Mesendoderm (in vitro differentiated cells): ENCODE data around the gene TMX4.
A peak's percentile ranks its signal among the peaks of the same experiment; 100 is the strongest.

Experiments
- DNase-seq: peaks from one replicate; pipeline ENCODE4 v3.0.0; 2013
- H2AK5ac ChIP-seq: 2 replicates; pipeline ENCODE4 v1.6.1; 2013; ENCODE audit warnings: low read length, inconsistent platforms
- H2BK120ac ChIP-seq: 2 replicates; pipeline ENCODE4 v1.6.1; 2013; ENCODE audit warnings: low read depth, mild to moderate bottlenecking, low read length, moderate library complexity, mixed read lengths
- H2BK15ac ChIP-seq: replicated peaks from 2 replicates; pipeline ENCODE4 v1.6.1; 2013; ENCODE audit warnings: low read depth, mild to moderate bottlenecking, moderate library complexity
- H2BK5ac ChIP-seq: 2 replicates; pipeline ENCODE4 v1.6.1; 2013; ENCODE audit warnings: low read length, inconsistent platforms
- H3K18ac ChIP-seq: 2 replicates; pipeline ENCODE4 v1.6.1; 2013; ENCODE audit warnings: mild to moderate bottlenecking, low read length, mixed read lengths
- H3K23ac ChIP-seq: one replicate; pipeline ENCODE4 v1.6.1; 2013; ENCODE audit warnings: low read length
- H3K27ac ChIP-seq: 2 replicates; pipeline ENCODE4 v1.5.1; 2013; ENCODE audit warnings: low read depth, mild to moderate bottlenecking, inconsistent platforms, low read length, moderate library complexity
- H3K27me3 ChIP-seq: 2 replicates; pipeline ENCODE4 v1.6.1; 2013; ENCODE audit warnings: low read length, control low read depth, mild to moderate bottlenecking, inconsistent platforms; ENCODE audit not compliant: insufficient read depth, poor library complexity
- H3K36me3 ChIP-seq: 2 replicates; pipeline ENCODE4 v1.6.1; 2013; ENCODE audit warnings: low read length, inconsistent platforms; ENCODE audit not compliant: control insufficient read depth, insufficient read depth
- H3K4ac ChIP-seq: one replicate; pipeline ENCODE4 v1.6.1; 2013; ENCODE audit warnings: low read depth, mild to moderate bottlenecking, low read length, moderate library complexity
- H3K4me1 ChIP-seq: 2 replicates; pipeline ENCODE4 v1.6.1; 2013; ENCODE audit warnings: low read depth, low read length, inconsistent platforms; ENCODE audit not compliant: control insufficient read depth
- H3K4me2 ChIP-seq: 2 replicates; pipeline ENCODE4 v1.6.1; 2013; ENCODE audit warnings: low read length
- H3K4me3 ChIP-seq: 2 replicates; pipeline ENCODE4 v1.5.1; 2013; ENCODE audit warnings: mild to moderate bottlenecking, low read length
- H3K56ac ChIP-seq: one replicate; pipeline ENCODE4 v1.6.1; 2013; ENCODE audit warnings: low read length
- H3K79me1 ChIP-seq: 2 replicates; pipeline ENCODE4 v1.6.1; 2013; ENCODE audit warnings: low read length, inconsistent platforms
- H3K79me2 ChIP-seq: 2 replicates; pipeline ENCODE4 v1.6.1; 2013; ENCODE audit warnings: mild to moderate bottlenecking, low read length; ENCODE audit not compliant: control insufficient read depth, insufficient read depth
- H3K9ac ChIP-seq: 2 replicates; pipeline ENCODE4 v1.6.1; 2013; ENCODE audit warnings: low read length, inconsistent platforms
- H4K5ac ChIP-seq: one replicate; pipeline ENCODE4 v1.6.1; 2013; ENCODE audit warnings: low read length
- H4K8ac ChIP-seq: one replicate; pipeline ENCODE4 v1.6.1; 2013; ENCODE audit warnings: low read depth, mild to moderate bottlenecking, control low read depth, low read length, moderate library complexity
- WGBS: extraction: QIAGEN DNeasy Blood & Tissue Kit; methylation state at CpG from one replicate; pipeline ENCODE4 v1.1.7; 2013; ENCODE audit warnings: low lambda C conversion rate, missing lambda C conversion rate; ENCODE audit not compliant: insufficient coverage; ENCODE audit errors: extremely low coverage; 5-methylcytosine and 5-hydroxymethylcytosine counted together

Gene TMX4

DNA sequence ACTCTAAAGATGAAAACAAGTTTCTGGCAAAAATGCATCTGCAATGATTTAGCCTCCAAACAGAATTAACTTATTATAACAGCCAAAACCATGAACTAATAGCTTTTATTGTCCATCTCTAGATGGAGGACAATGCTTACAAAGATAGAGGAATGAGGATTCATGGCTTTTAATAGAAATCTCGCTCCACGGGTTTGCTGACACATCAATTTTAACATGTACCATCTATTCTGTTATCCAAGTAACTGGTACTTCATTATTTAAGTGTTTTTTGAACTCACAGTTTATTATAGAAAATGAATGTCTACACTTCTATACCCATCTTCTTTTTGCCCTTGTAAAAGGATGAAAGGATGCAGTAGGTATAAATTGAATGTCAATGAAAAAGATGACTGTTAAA lies 10.8 kb downstream of the TMX4 start:
- H3K4me1 ChIP-seq: no peaks in the 10 kb centered on the region
- H4K8ac ChIP-seq: no peak overlapping the region
- H3K56ac ChIP-seq: no peak overlapping the region
- H2BK120ac ChIP-seq: no peak overlapping the region
- H4K5ac ChIP-seq: no peak overlapping the region
- no peaks in the 10 kb centered on the region for H3K27me3 ChIP-seq
- H2BK5ac ChIP-seq: no peak overlapping the region
- WGBS: no CpG with 5 or more reads among the region's 2 CpGs
- no peak overlapping the region for H3K4me3 ChIP-seq
- H3K36me3 ChIP-seq: no peaks in the 10 kb centered on the region
- H3K27ac ChIP-seq: no peak overlapping the region
- H3K23ac ChIP-seq: no peak overlapping the region
- H3K79me2 ChIP-seq: no peaks in the 10 kb centered on the region
- H3K79me1 ChIP-seq: no peaks in the 10 kb centered on the region
- H3K4ac ChIP-seq: no peak overlapping the region
- H3K4me2 ChIP-seq: no peak overlapping the region
- no peak for DNase-seq
- no peak overlapping the region for H2BK15ac ChIP-seq
- H2AK5ac ChIP-seq: no peak overlapping the region
- H3K9ac ChIP-seq: no peak overlapping the region
- H3K18ac ChIP-seq: no peak overlapping the region

- H3K4ac ChIP-seq: no peak overlapping the region
- H3K27me3 ChIP-seq: no peaks in the 10 kb centered on the region
- no CpG with 5 or more reads among the region's 1 CpG for WGBS
- H3K4me2 ChIP-seq: no peak overlapping the region
- no peaks in the 10 kb centered on the region for H3K79me2 ChIP-seq
- H3K4me1 ChIP-seq: no peaks in the 10 kb centered on the region
- no peak overlapping the region for H3K4me3 ChIP-seq
- no peaks in the 10 kb centered on the region for H3K79me1 ChIP-seq
- H2BK5ac ChIP-seq: no peak overlapping the region
- H3K23ac ChIP-seq: no peak overlapping the region
- no peak overlapping the region for H3K56ac ChIP-seq
- DNase-seq: peak; percentile 23
- no peaks in the 10 kb centered on the region for H3K36me3 ChIP-seq
- no peak overlapping the region for H4K5ac ChIP-seq
- no peak overlapping the region for H2AK5ac ChIP-seq
- no peak overlapping the region for H2BK15ac ChIP-seq
- no peak overlapping the region for H3K27ac ChIP-seq
- H2BK120ac ChIP-seq: no peak overlapping the region
- H4K8ac ChIP-seq: no peak overlapping the region
- no peak overlapping the region for H3K18ac ChIP-seq
- H3K9ac ChIP-seq: no peak overlapping the region
Measured at GRCh38 chr20:8007490-8007889, 12.1 kb downstream of the TMX4 start.

- no peak overlapping the region for H3K4ac ChIP-seq
- no peaks in the 10 kb centered on the region for H3K4me1 ChIP-seq
- H3K36me3 ChIP-seq: no peaks in the 10 kb centered on the region
- H3K27ac ChIP-seq: no peak overlapping the region
- no peak overlapping the region for H4K5ac ChIP-seq
- H4K8ac ChIP-seq: no peak overlapping the region
- no peak overlapping the region for H3K56ac ChIP-seq
- no peak for DNase-seq
- no peaks in the 10 kb centered on the region for H3K79me2 ChIP-seq
- no peak overlapping the region for H3K9ac ChIP-seq
- H3K18ac ChIP-seq: no peak overlapping the region
- H3K4me3 ChIP-seq: no peak overlapping the region
- no peak overlapping the region for H2BK5ac ChIP-seq
- no CpG with 5 or more reads among the region's 19 CpGs for WGBS
- H2BK120ac ChIP-seq: no peak overlapping the region
- no peaks in the 10 kb centered on the region for H3K27me3 ChIP-seq
- H3K23ac ChIP-seq: no peak overlapping the region
- no peak overlapping the region for H2BK15ac ChIP-seq
- H3K79me1 ChIP-seq: no peaks in the 10 kb centered on the region
- no peak overlapping the region for H2AK5ac ChIP-seq
- H3K4me2 ChIP-seq: no peak overlapping the region
Measured at GRCh38 chr20:8005575-8006366, 13.8 kb downstream of the TMX4 start.

DNA sequence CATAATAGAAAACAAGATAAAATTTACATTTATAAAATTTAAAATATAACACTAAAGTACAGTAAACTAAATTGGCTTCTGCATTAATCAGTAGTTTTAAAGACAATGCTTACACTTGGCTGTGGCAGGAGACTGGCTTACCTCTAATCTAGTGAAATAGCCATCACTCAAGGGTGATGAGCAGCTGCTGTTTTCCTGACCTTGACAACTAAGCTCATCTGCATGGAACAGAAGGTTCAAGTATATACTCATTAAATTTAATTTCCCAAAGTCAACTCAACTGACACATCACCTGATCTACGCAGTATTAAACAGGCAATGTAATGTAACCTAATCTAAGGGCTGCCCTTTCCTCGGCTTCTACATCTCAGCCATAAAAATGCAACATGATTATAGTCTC lies 14.5 kb downstream of the TMX4 start:
- Histone ChIP-seq H3K79me1 (no peaks in the 10 kb centered on the region), H3K4me2 (no peak overlapping the region), H2BK5ac (no peak overlapping the region), H2BK15ac (no peak overlapping the region), H3K56ac (no peak overlapping the region), H3K79me2 (no peaks in the 10 kb centered on the region), H3K23ac (no peak overlapping the region), H2BK120ac (no peak overlapping the region), H3K9ac (no peak overlapping the region), H4K8ac (no peak overlapping the region), H3K4me1 (no peaks in the 10 kb centered on the region), H3K36me3 (no peaks in the 10 kb centered on the region), H2AK5ac (no peak overlapping the region), H3K4me3 (no peak overlapping the region), H3K4ac (no peak overlapping the region), H3K27me3 (no peaks in the 10 kb centered on the region), H4K5ac (no peak overlapping the region), H3K27ac (no peak overlapping the region), H3K18ac (no peak overlapping the region)
- no CpG with 5 or more reads among the region's 2 CpGs for WGBS
- no peak for DNase-seq

- Histone ChIP-seq H3K4me3 (no peak overlapping the region), H3K9ac (no peak overlapping the region), H2BK5ac (no peak overlapping the region), H3K27ac (no peak overlapping the region), H2AK5ac (no peak overlapping the region), H2BK120ac (no peak overlapping the region), H4K5ac (no peak overlapping the region), H3K79me2 (no peaks in the 10 kb centered on the region), H3K79me1 (no peaks in the 10 kb centered on the region), H3K4ac (no peak overlapping the region), H3K18ac (no peak overlapping the region), H3K4me2 (no peak overlapping the region), H3K23ac (no peak overlapping the region), H3K27me3 (no peaks in the 10 kb centered on the region), H3K36me3 (no peaks in the 10 kb centered on the region), H3K4me1 (no peaks in the 10 kb centered on the region), H4K8ac (no peak overlapping the region), H3K56ac (no peak overlapping the region), H2BK15ac (no peak overlapping the region)
- DNase-seq: no peak
- WGBS: 100% methylated on average over 1 of the region's 1 CpG
Measured at GRCh38 chr20:8002056-8002455, 17.5 kb downstream of the TMX4 start.

DNA sequence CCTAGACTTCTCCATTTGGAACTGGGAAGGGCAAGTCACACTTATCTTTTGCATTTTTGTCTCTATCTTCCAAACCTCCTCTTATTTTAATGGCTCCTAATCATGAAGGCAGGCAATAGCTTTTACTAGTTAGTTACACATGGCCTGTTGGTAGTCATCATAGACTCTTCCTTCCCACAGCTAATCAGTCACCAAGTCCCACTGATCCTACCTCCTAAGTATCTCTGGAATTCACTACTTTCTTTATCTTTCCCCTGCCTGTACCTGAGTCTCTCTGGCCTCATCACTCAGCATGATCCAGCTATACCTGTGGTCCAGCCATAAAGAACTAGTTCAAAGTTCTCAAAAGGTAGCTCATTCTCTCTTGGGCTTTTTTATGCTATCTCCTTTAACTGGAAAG lies 18.8 kb downstream of the TMX4 start:
- H3K23ac ChIP-seq: no peak overlapping the region
- no peaks in the 10 kb centered on the region for H3K79me1 ChIP-seq
- no peaks in the 10 kb centered on the region for H3K36me3 ChIP-seq
- no peak overlapping the region for H2BK120ac ChIP-seq
- no peak overlapping the region for H4K5ac ChIP-seq
- no peak overlapping the region for H4K8ac ChIP-seq
- no peak overlapping the region for H3K56ac ChIP-seq
- no peaks in the 10 kb centered on the region for H3K27me3 ChIP-seq
- no peaks in the 10 kb centered on the region for H3K79me2 ChIP-seq
- H3K18ac ChIP-seq: no peak overlapping the region
- H3K27ac ChIP-seq: no peak overlapping the region
- H2AK5ac ChIP-seq: no peak overlapping the region
- no peaks in the 10 kb centered on the region for H3K4me1 ChIP-seq
- H2BK15ac ChIP-seq: no peak overlapping the region
- H2BK5ac ChIP-seq: no peak overlapping the region
- DNase-seq: peak; percentile 19
- no peak overlapping the region for H3K4me3 ChIP-seq
- H3K4me2 ChIP-seq: no peak overlapping the region
- no peak overlapping the region for H3K4ac ChIP-seq
- H3K9ac ChIP-seq: no peak overlapping the region
